ENCODE measurements around the gene CFAP210. TPM values are rescaled to one million over a fixed set of nuclear protein-coding genes. Genes with fewer than 3 reads are reported as not detected.

Gene CFAP210
- polyA plus RNA-seq, 3 donors: not detected

DNA sequence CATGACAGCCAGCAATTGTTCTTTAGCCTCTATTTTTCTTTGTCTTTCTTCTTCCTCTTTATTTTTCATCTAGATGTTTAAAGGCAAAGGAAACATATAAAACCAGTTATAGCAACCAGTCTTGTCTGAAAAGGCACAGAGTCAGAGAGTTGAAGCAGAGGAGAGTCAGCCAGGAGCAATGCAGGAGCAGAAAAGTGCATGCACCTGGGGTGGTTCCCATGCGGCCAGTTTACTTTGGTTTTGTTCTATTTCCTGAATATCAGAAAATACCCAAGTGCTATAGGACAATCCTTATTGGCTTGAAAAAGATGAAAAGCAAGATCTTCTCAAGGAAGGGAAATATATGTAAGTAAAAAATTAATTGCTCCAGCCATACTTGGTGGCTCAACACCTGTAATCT is 44.9 kb downstream of the CFAP210 start:
- H3K4me1 Mint-ChIP-seq: peaks cover 4% of the 10 kb centered on the region
- H3K27ac Mint-ChIP-seq: no peak overlapping the region
- H3K36me3 Mint-ChIP-seq: no peaks in the 10 kb centered on the region
- H3K79me2 ChIP-seq (ENCODE audit: insufficient read depth, low read length): no peaks in the 10 kb centered on the region
- no peak overlapping the region for H3K9ac ChIP-seq (ENCODE audit: insufficient read depth, low read length, poor library complexity, severe bottlenecking)
- peaks cover 0 to 6% (median 4%) of the 10 kb centered on the region in 3 donors for H3K27me3 Mint-ChIP-seq (ENCODE audit: low read depth in 3 of 3)
- DNase-seq: no peak
- H3K27ac ChIP-seq (ENCODE audit: low read depth in 1 of 2, low read length in 2 of 2): no peak overlapping the region
- H3K36me3 ChIP-seq (replicated peaks in 1 of 2; ENCODE audit: control insufficient read depth in 1 of 2, insufficient read depth in 2 of 2, low read length in 2 of 2): no peaks in the 10 kb centered on the region
- H3K4me3 ChIP-seq (replicated peaks in 1 of 3; ENCODE audit: low read depth in 2 of 3, low read length in 3 of 3): no peak overlapping the region
- H3K4me3 Mint-ChIP-seq: no peak overlapping the region
- no CpG with 5 or more reads among the region's 1 CpG for WGBS (ENCODE audit: insufficient coverage)
- H4K20me1 ChIP-seq (ENCODE audit: insufficient read depth, low read length): no peaks in the 10 kb centered on the region
- H3K4me2 ChIP-seq (replicated peaks; ENCODE audit: extremely low read depth, low read length, poor library complexity, severe bottlenecking): no peak overlapping the region
- peaks cover 0 to 2% (median 0%) of the 10 kb centered on the region in 7 donors for H3K9me3 Mint-ChIP-seq
- H3K9me3 ChIP-seq (replicated peaks in 1 of 2; ENCODE audit: control insufficient read depth in 1 of 2, insufficient read depth in 1 of 2, low read length in 2 of 2): no peaks in the 10 kb centered on the region
- H2AFZ ChIP-seq (ENCODE audit: insufficient read depth, low read depth, low read length, poor library complexity, severe bottlenecking): no peak overlapping the region
- TF ChIP-seq, protein P1, sequence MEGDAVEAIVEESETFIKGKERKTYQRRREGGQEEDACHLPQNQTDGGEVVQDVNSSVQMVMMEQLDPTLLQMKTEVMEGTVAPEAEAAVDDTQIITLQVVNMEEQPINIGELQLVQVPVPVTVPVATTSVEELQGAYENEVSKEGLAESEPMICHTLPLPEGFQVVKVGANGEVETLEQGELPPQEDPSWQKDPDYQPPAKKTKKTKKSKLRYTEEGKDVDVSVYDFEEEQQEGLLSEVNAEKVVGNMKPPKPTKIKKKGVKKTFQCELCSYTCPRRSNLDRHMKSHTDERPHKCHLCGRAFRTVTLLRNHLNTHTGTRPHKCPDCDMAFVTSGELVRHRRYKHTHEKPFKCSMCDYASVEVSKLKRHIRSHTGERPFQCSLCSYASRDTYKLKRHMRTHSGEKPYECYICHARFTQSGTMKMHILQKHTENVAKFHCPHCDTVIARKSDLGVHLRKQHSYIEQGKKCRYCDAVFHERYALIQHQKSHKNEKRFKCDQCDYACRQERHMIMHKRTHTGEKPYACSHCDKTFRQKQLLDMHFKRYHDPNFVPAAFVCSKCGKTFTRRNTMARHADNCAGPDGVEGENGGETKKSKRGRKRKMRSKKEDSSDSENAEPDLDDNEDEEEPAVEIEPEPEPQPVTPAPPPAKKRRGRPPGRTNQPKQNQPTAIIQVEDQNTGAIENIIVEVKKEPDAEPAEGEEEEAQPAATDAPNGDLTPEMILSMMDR (IDR thresholded peaks at IDR 0.05): no peak
- intact Hi-C loops (cut with micrococcal nuclease): no loop called here
- H3K4me1 ChIP-seq (ENCODE audit: control insufficient read depth in 1 of 2, insufficient read depth in 2 of 2, low read length in 2 of 2): no peaks in the 10 kb centered on the region
- H3K27me3 ChIP-seq (ENCODE audit: control insufficient read depth in 2 of 2, insufficient read depth in 2 of 2, low read length in 2 of 2): no peaks in the 10 kb centered on the region

DNA sequence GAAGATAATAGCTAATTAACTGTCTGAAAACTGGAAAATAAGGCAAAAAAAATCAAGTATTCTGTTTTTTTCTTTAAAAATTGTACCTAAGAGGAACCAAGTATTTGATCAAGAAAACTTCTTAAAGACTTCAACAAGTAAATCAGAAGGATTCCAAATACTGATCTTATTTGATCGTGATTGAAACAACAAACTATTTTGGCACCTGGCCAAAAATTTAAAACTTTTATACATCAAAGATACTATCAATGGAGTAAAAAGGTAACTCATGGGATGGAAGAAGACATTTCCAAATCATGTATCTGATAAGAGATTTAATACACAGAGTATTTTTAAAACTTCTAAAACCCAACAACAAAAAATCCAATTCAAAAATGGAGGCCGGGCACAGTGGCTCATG is 46.7 kb downstream of the CFAP210 start:
- no peak for DNase-seq
- no peak overlapping the region for H3K4me3 Mint-ChIP-seq
- no CpG with 5 or more reads among the region's 2 CpGs for WGBS (ENCODE audit: insufficient coverage)
- no peak overlapping the region for H3K27ac Mint-ChIP-seq
- peaks cover 0 to 6% (median 4%) of the 10 kb centered on the region in 3 donors for H3K27me3 Mint-ChIP-seq (ENCODE audit: low read depth in 3 of 3)
- H3K4me1 ChIP-seq (ENCODE audit: control insufficient read depth in 1 of 2, insufficient read depth in 2 of 2, low read length in 2 of 2): no peaks in the 10 kb centered on the region
- no peak overlapping the region for H3K4me3 ChIP-seq (replicated peaks in 1 of 3; ENCODE audit: low read depth in 2 of 3, low read length in 3 of 3)
- no peaks in the 10 kb centered on the region for H3K27me3 ChIP-seq (ENCODE audit: control insufficient read depth in 2 of 2, insufficient read depth in 2 of 2, low read length in 2 of 2)
- TF ChIP-seq, protein P1 (IDR thresholded peaks at IDR 0.05): no peak
- H3K4me2 ChIP-seq (replicated peaks; ENCODE audit: extremely low read depth, low read length, poor library complexity, severe bottlenecking): no peak overlapping the region
- H4K20me1 ChIP-seq (ENCODE audit: insufficient read depth, low read length): no peaks in the 10 kb centered on the region
- H3K36me3 Mint-ChIP-seq: no peaks in the 10 kb centered on the region
- H3K9me3 Mint-ChIP-seq: peaks cover 0 to 2% (median 0%) of the 10 kb centered on the region in 7 donors
- no peak overlapping the region for H3K27ac ChIP-seq (ENCODE audit: low read depth in 1 of 2, low read length in 2 of 2)
- H3K79me2 ChIP-seq (ENCODE audit: insufficient read depth, low read length): no peaks in the 10 kb centered on the region
- H2AFZ ChIP-seq (ENCODE audit: insufficient read depth, low read depth, low read length, poor library complexity, severe bottlenecking): no peak overlapping the region
- intact Hi-C loops (cut with micrococcal nuclease): no loop called here
- H3K9ac ChIP-seq (ENCODE audit: insufficient read depth, low read length, poor library complexity, severe bottlenecking): no peak overlapping the region
- H3K4me1 Mint-ChIP-seq: peaks cover 4% of the 10 kb centered on the region
- H3K9me3 ChIP-seq (replicated peaks in 1 of 2; ENCODE audit: control insufficient read depth in 1 of 2, insufficient read depth in 1 of 2, low read length in 2 of 2): no peaks in the 10 kb centered on the region
- H3K36me3 ChIP-seq (replicated peaks in 1 of 2; ENCODE audit: control insufficient read depth in 1 of 2, insufficient read depth in 2 of 2, low read length in 2 of 2): no peaks in the 10 kb centered on the region

Data from CD14-positive monocyte (primary cell).